Colonic mucosa (tissue), 4 donors: ENCODE data around the gene MYH11. TPM values are rescaled to one million over a fixed set of nuclear protein-coding genes. Genes with fewer than 3 reads are reported as not detected.

Source experiments
- DNase-seq: peaks from one replicate; pipeline ENCODE4 v3.0.0-alpha.2; 2020
- H3K27ac ChIP-seq: fragments of 200-600 bp; one replicate; pipeline ENCODE4 v1.8.0; 2021
- H3K27me3 ChIP-seq: fragments of 200-600 bp; one replicate; pipeline ENCODE4 v1.8.0; 2021
- H3K36me3 ChIP-seq: fragments of 200-600 bp; one replicate; pipeline ENCODE4 v1.8.0; 2021
- H3K4me1 ChIP-seq: fragments of 200-600 bp; one replicate; pipeline ENCODE4 v1.8.0; 2021; ENCODE audit warnings: mild to moderate bottlenecking
- H3K4me3 ChIP-seq: fragments of 200-600 bp; one replicate; pipeline ENCODE4 v1.8.0; 2021
- H3K9ac ChIP-seq, 2 donors: one replicate each; pipeline ENCODE4 v1.7.0; 2013; ENCODE audit warnings: control low read depth in 2 of 2, low read depth in 2 of 2, low read length in 2 of 2
- H3K9me3 ChIP-seq: fragments of 200-600 bp; one replicate; pipeline ENCODE4 v1.8.0; 2021
- intact Hi-C: fragments of 100-400 bp; cut with DNase I; formaldehyde crosslinking; loops from one replicate; pipeline ENCODE4 v1.14.1; 2022
- total RNA-seq, 2 donors: library from RNA; stranded (reverse); fragmentation: NEBNext Ultra II Directional in 1 of 2; extraction: Animal tissue kit (Norgen Biotek cat#: 25700) in 1 of 2; gene quantifications; one replicate each; pipeline ENCODE4 v1.2.1, GENCODE V29; 2021
- TF ChIP-seq, protein P1 (sequence below): fragments of 200-600 bp; IDR thresholded peaks from one replicate; pipeline ENCODE4 v1.8.0; 2022; ENCODE audit warnings: antibody characterized with exemption, mild to moderate bottlenecking
- donor health status: healthy.
- donor health status: DM: no; HTN: no; CAD: no.
- donor health status: DM: no; HTN: no; CAD: no.

The MYH11 gene
- total RNA-seq, 2 donors from 2014 or later: 30.0 to 770 TPM

DNA sequence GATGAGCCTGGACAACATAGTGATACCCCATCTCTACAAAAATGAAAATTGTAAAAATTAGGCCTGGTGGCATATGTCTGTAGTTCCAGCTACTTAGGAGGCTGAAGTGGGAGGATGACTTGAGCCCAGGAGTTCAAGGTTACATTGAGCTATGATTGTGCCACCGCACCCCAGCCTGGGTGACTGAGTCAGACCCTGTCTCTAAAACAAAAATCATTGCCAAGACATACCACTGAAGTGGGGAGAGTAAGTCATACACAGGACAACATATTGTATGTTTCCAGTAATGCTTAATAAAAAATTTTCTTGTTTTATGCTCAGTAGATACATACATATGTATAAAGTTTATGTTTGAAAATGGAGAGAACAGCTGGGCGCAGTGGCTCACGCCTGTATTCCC lies 167.5 kb downstream of the MYH11 start:
- Histone ChIP-seq H3K4me3 (no peak overlapping the region), H3K36me3 (peaks cover 15% of the 10 kb centered on the region), H3K27ac (no peak overlapping the region), H3K27me3 (no peaks in the 10 kb centered on the region), H3K9ac (no peak overlapping the region), H3K4me1 (no peaks in the 10 kb centered on the region), H3K9me3 (no peaks in the 10 kb centered on the region)
- TF ChIP-seq, protein P1, sequence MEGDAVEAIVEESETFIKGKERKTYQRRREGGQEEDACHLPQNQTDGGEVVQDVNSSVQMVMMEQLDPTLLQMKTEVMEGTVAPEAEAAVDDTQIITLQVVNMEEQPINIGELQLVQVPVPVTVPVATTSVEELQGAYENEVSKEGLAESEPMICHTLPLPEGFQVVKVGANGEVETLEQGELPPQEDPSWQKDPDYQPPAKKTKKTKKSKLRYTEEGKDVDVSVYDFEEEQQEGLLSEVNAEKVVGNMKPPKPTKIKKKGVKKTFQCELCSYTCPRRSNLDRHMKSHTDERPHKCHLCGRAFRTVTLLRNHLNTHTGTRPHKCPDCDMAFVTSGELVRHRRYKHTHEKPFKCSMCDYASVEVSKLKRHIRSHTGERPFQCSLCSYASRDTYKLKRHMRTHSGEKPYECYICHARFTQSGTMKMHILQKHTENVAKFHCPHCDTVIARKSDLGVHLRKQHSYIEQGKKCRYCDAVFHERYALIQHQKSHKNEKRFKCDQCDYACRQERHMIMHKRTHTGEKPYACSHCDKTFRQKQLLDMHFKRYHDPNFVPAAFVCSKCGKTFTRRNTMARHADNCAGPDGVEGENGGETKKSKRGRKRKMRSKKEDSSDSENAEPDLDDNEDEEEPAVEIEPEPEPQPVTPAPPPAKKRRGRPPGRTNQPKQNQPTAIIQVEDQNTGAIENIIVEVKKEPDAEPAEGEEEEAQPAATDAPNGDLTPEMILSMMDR: no peak
- DNase-seq: no peak
- intact Hi-C loops: no loop called here

DNA sequence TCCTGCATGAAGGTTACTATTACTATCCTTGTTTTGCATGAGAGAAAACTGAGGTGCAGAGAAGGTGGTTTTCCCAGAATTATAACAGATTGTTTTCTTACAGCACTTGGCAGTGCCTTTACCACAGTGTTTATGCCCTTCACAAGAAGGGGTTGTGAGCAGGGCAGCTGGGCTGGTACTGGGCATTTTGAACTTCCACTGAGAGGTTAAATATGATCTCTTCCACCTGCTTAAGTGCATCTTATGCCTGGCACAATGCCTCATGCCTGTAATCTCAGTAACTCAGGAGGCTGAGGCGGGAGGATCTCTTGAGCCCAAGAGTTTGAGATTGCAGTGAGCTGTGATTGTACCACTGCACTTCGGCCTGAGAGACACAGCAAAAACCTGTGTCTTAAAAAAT lies 170.5 kb downstream of the MYH11 start:
- DNase-seq: no peak
- TF ChIP-seq, protein P1: no peak
- Histone ChIP-seq H3K4me1 (no peaks in the 10 kb centered on the region), H3K27me3 (no peaks in the 10 kb centered on the region), H3K4me3 (no peak overlapping the region), H3K9me3 (no peaks in the 10 kb centered on the region), H3K9ac (no peak overlapping the region), H3K27ac (no peak overlapping the region), H3K36me3 (peaks cover 11% of the 10 kb centered on the region)
- intact Hi-C loops: no loop called here

DNA sequence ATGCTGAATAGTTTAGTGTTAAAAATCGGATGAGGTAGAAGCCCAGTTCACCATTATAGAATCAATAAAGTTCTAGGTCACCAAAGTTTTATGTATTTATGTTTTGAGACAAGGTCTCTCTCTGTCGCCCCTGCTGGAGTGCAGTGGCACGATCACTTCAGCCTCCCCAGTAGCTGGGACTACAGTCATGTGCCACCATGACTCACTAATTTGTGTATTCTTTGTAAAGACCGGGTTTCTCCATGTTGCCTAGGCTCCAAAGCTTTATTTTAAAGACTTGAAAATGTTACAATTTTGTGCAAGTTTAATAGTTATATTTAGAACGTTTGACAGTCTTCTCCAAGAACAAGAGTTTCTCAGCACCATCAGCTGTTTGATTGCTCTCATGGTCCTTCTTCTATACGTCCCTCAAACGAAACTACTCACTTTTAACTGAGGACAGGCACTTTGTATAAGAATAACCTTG lies 174.7 kb downstream of the MYH11 start:
- Histone ChIP-seq H3K4me3 (no peak overlapping the region), H3K27me3 (no peaks in the 10 kb centered on the region), H3K9me3 (no peaks in the 10 kb centered on the region), H3K9ac (no peak overlapping the region), H3K4me1 (no peaks in the 10 kb centered on the region), H3K36me3 (no peaks in the 10 kb centered on the region), H3K27ac (no peak overlapping the region)
- TF ChIP-seq, protein P1: no peak
- intact Hi-C loops: no loop called here
- DNase-seq: no peak

DNA sequence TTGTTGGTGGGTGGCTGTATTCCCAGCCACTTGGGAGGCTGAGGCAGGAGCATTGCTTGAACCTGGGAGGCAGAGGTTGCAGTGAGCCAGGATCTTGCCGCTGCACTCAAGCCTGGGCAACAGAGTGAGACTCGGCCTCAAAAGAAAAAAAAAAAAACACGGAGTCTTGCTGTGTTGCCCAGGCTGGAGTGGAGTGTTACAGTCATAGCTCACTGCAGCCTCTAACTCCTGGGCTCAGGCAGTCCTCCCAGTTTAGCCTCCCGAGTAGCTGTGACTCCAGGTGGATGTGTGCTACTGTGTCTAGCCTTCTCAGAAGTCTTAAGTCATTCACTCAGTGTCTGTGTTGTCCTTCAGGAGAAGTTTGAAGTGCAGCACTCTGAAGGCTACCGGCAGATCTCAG lies 179.4 kb downstream of the MYH11 start:
- Histone ChIP-seq H3K36me3 (no peaks in the 10 kb centered on the region), H3K4me1 (no peaks in the 10 kb centered on the region)
- TF ChIP-seq, protein P1: no peak

DNA sequence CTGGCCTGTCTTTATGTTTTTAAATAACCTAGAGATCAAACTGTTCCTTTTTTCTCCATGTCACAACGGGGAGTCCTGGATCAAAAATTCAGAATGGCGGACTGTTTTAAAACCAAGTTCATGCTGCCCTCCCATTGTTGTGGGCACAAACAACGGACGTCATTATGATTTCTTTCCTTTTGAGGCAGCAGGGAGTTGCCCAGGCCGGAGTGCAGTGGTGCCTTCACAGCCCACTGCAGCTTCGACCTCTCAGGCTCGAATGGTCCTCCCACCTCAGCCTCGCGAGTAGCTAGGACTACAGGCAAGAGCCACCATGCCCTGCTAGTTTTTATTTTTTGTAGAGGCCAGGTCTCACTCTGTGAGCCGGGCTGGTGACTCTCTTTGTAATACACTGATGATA lies 180.3 kb downstream of the MYH11 start:
- Histone ChIP-seq H3K27me3 (no peaks in the 10 kb centered on the region), H3K9ac (no peak overlapping the region), H3K4me3 (no peak overlapping the region), H3K9me3 (no peaks in the 10 kb centered on the region), H3K4me1 (no peaks in the 10 kb centered on the region), H3K27ac (no peak overlapping the region), H3K36me3 (no peaks in the 10 kb centered on the region)
- DNase-seq: no peak
- TF ChIP-seq, protein P1: no peak
- intact Hi-C loops: no loop called here

More for the DNA sequence above, 179.4 kb downstream of the MYH11 start:
- Histone ChIP-seq H3K4me3 (no peak overlapping the region), H3K27me3 (no peaks in the 10 kb centered on the region), H3K9ac (no peak overlapping the region), H3K9me3 (no peaks in the 10 kb centered on the region), H3K27ac (no peak overlapping the region)
- intact Hi-C loops: no loop called here
- DNase-seq: no peak
